HL-60/S4 treated with phorbol 12-myristate 13-acetate at 8.2 ng/mL for 4 days and 3 days (cell line): ENCODE results near the gene ZSWIM4.
"Not testable (repeated sequence)": the region's sequence is repeated elsewhere in the genome, so short reads cannot be mapped to it uniquely, and the experiment has no call there.

Source experiments
- in situ Hi-C: fragments of 300-500 bp; cut with MboI; formaldehyde crosslinking; loops from 2 replicates; pipeline ENCODE4 v1.15.0; 2022; ENCODE audit warnings: low sequenced_read_pairs

Gene ZSWIM4

DNA sequence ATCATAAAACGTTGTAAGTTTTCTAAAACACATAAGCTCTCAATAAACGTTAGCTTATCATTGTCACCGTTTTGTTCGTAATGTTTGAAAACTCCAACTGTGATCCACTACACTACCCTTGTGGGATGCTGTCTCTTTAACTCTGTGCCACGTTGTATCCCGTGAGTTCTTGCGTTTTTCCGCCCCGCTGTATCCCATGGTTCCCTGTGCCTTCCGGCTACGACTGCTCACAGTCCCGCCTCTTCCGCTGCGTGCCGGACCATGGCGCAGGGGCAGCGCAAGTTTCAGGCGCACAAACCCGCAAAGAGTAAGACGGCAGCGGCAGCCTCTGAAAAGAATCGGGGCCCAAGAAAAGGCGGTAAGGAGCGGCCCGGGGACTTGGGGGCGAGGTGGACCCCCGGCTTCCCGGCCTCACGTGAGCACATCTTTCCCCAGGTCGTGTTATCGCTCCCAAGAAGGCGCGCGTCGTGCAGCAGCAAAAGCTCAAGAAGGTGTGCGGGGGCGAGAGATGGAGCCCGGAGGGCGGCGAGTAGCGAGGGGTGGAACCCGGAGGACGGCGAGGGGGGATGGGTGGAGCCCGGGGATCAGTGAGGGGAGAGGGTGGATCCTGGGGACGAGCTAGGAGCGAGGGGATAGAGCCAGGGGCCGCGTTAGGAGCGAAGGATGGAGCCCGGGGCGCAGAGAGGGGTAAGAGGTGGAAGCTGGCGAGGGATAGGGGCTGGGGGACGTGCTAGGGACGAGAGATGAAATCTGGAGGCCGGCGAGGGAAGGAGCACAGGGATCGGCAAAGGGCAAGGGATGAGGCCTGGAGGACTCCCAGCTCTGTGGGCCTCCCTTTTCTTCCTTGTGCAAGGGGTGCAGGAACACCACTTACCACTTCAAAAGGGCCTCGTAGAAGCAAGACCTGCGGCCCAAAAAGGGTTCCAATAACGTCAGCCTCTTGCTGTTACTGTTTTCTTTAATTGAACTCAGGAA, 20.7 kb upstream of the ZSWIM4 start, which contains the start of gene C19orf53:
TSS of gene C19orf53 (plus strand) at position 240 of the 975 bp plus-strand sequence. CDS start at position 262, 22 bp downstream.
- in situ Hi-C loops: no loop called here

DNA sequence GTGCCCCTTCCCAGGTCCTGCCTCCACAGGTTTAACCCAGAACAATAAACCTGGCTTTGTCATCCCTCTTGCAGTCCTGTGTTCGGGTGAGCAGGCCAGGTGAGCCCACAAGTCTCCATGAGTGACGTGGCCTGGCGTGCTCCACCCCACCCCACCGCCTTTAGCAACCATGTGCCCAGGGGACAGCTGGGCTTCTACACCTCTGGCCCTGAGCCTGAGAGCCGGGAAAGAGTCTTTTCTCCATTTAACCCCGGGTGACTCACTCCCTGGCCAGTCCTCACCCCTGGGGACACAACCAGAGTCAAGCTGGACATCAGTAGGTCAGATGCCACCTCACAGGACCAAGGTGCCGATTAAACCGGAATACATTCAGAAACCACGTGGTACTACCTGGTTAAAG, 16.8 kb upstream of the ZSWIM4 start:
- in situ Hi-C loops: no loop called here

DNA sequence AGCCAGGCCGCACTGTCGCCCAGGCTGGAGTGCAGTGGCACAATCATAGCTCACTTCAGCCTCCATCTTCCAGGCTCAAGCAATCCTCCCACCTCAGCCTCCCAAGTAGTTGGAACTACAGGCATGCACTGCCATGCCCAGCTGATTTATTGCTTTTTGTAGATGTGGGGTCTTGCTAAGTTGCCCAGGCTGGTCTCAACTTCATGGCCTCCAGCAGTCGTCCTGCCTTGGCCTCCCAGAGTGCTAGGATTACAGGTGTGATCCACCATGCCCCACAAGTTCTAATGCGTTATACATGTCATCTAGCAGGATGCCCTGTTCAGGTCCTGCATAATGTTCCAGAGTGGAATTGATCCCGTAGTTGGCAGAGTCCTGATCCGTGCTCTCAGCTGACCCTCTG, 16.4 kb upstream of the ZSWIM4 start:
- in situ Hi-C loops: no loop called here

DNA sequence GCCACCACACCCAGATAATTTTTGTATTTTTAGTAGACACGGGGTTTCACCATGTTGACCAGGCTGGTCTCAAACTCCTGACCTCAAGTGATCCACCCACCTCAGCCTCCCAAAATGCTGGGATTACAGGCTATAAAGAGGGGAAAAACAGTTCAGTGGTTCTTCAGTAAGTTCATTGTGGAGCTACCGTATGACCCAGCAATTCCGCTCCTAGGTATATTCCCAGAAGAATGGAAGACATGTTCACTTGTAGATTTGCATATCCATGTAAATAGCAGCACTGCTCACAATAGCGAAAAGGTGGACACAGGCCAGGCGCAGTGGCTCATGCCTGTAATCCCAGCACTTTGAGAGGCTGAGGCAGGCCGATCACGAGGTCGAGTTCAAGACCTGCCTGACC, 15.4 kb upstream of the ZSWIM4 start:
- in situ Hi-C loops: loop anchor here (5.0 kb wide), 1 partner anchor 83 kb away; no protein-coding TSS in a partner anchor

DNA sequence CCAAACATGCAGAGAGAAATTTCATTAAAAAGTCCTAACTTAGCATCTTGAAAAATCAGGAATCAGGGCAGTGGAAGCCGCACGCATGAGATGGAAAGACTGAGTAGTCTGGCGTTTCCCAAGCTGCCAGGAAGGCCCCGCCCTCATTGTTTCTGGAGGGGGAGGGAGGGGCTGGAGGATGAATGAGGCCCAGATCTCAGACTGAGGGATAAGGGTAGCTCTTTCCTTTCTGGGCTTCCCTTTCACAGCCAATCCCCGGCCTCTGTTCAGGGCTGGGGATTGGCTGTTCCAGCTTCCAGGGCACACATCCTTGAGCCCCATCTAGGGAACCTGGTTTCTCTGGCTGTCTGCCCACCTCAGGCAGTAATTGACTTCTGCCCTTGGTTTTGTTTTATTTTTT, 13.7 kb upstream of the ZSWIM4 start:
- in situ Hi-C loops: loop anchor here (5.0 kb wide), 1 partner anchor 81 kb away; no protein-coding TSS in a partner anchor

DNA sequence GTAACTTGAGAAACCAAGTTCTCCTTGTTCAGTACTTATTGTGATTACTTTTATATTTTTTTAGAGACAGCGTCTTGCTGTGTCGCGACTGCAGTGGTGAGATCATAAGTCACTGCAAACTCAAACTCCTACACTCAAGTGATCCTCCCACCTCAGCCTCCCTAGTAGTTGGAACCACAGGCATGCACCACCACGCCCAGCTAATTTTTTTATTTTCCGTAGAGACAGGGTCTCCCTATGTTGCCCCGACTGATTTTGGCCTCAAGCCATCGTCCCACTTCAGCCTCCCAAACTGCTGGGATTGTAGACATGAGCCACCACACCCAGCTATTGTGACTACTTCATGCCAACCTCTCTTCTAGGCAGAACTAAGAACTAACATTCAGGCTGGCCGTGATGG, 12.7 kb upstream of the ZSWIM4 start:
- in situ Hi-C loops: loop anchor here (5.0 kb wide), 1 partner anchor 80 kb away; no protein-coding TSS in a partner anchor

DNA sequence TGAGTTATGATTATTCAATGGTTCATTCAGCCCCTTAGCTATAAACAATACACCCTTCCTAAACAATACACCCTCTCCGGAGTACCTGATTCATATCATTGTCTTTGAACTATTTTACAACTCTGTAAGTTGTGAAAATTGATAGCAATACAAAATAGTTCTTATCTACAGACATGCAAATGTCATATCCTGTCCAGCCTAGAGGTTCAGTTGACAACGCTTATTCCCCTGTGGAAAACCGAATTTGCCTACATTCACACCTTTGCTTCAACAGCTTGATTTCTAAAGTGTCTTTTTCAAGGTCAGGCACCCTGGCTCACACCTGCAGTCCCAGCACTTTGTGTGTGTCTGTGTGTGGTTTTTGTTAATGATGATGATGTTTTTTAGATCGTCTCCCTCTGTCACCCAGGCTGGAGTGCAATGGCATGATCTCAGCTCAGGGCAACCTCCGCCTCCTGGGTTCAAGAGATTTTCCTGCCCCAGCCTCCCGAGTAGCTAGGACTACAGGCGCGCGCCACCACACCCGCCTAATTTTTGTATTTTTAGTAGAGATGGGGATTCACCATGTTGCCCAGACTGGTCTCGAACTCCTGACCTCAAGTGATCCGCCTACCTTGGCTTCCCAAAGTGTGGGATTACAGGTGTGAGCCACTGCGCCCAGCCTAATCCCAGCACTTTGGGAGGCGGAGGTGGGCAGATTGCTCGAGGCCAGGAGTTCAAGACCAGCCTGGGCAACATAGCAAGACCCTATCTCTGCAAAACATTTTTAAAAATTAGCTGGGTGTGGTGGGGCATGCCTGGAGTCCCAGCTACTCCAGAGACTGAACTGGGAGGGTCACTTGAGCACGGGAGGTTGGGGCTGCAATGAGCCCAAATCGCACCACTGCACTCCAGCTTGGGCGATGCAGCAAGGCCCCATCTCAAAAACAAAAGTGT, 11.4 kb upstream of the ZSWIM4 start:
- in situ Hi-C loops: loop anchor here (5.0 kb wide), 1 partner anchor 78 kb away; no protein-coding TSS in a partner anchor

DNA sequence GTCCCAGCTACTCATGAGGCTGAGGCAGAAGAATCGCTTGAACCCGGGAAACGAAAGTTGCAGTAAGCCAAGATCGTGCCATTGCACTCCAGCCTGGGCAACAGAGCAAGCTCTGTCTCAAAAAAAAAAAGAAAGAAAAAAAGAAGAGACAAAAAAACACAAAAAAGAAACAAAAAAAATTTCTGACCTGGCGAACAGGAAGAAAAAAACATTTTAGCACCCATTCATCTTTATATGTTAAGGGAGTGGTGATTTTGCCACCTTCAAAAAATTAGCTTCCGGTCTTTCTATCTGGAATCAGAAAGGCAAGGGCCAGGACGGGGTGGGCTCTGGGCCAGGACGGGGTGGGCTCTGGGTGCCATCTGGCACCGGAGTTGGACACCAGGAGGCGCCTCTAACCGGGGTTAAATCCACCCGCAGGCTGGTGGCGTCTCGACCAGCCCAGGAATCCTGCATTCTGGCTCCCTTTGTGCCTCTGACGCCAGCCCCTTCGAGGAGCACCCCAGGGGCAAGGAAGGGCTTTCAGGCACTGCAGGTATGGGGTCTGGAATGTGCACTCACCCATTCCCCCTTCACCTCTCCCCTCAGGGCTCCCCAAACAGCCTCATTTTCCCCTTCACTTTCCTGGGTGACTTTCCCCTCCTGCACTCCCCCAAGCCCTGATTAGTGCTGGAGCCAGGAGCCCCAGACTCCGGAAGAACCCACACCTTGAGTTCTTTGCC, 10.4 kb upstream of the ZSWIM4 start:
- in situ Hi-C loops: loop anchor here (5.0 kb wide), 1 partner anchor 77 kb away; no protein-coding TSS in a partner anchor

DNA sequence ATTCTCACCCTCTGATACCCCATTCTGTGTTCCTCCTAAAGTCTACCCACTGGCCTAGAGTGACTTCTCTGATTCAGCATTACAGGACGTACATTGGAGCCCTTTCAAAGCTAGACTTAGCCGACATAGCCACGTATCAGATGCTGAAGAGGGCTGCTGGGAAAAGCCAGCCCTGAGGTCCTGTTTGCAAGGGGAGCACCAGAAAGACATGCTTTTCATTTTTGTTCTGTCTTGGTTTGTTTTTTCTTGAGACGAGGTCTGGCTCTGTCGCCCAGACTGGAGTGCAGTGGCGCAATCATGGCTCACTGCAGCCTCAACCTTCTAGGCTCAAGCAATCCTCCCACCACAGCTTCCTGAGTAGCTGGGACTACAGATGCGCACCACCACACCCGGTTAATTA, 6.3 kb upstream of the ZSWIM4 start:
- in situ Hi-C loops: no loop called here

DNA sequence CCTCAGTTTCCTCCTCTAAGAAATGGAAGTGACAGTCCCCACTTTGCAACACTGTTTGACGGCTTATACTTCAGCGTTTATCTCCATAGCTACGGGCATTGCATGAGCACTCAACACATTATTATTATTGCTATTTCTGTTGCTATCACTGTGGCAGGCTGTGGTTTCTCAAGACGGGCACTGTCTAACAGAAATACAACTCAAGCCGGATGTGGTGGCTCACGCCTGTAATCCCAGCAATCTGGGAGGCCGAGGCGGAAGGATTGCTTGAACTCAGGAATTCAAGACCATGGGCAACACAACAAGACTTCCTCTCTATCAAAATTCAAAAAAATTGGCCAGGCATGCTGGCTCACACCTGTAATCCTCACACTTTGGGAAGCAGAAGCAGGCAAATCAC, 4.9 kb upstream of the ZSWIM4 start:
- in situ Hi-C loops: no loop called here

DNA sequence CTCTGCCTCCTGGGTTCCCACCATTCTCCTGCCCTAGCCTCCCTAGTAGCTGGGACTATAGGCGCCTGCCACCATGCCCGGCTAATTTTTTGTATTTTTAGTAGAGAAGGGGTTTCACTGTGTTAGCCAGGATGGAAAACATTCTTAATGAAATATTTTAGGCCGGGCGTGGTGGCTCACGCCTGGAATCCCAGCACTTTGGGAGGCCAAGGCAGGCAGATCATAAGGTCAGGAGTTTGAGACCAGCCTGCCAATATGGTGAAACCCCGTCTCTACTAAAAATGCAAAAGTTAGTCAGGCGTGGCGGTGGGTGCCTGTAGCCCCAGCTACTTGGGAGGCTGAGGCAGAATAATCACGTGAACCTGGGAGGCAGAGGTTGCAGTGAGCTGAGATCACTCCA, 1.9 kb upstream of the ZSWIM4 start:
- in situ Hi-C loops: not testable (repeated sequence)

DNA sequence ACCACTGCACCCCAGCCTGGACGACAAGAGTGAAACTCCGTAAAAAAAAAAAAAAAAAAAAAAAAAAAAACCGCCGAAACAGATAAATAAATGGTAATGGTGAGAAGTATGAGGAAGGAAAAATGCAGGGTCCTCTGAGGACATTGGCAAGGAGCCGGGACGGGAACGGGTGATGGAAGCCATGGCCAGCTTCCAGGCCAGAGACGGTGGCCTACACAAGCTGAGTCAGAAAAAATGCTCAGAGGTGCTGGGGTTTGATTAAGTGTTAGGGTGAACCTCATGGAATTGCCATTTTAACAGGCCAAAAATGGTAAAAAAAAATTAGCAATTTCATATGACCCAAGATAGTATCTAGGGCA, 866 bp upstream of the ZSWIM4 start:
- in situ Hi-C loops: no loop called here

DNA sequence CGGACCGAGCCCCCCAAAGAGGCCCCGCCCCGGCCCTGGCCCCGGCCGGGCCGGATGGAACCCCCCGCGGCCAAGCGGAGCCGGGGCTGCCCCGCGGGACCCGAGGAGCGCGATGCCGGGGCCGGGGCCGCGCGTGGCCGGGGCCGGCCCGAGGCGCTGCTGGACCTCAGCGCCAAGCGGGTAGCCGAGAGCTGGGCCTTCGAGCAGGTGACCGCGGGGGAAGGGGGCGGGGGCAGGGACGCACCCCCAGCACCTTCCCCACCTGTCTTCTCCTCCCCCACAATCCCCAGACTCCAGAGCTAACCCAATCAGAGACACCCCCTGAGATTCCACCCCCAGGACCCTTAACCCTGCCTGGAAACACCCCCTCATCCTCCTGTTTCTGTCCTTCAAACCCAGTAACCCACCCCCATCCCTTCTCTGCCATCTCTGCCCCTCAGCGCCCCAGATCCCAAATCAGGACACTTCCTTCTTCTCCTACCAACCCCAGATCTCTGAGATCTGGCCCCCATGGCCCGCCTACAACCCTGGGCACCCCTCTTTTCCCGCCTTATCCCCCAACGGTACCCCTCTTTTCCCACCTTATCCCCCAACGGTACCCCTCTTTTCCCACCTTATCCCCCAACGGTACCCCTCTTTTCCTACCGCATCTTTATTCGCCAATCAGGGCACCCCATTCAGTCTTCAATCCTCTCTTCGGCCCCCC, 505 bp downstream of the ZSWIM4 start:
- in situ Hi-C loops: no loop called here

DNA sequence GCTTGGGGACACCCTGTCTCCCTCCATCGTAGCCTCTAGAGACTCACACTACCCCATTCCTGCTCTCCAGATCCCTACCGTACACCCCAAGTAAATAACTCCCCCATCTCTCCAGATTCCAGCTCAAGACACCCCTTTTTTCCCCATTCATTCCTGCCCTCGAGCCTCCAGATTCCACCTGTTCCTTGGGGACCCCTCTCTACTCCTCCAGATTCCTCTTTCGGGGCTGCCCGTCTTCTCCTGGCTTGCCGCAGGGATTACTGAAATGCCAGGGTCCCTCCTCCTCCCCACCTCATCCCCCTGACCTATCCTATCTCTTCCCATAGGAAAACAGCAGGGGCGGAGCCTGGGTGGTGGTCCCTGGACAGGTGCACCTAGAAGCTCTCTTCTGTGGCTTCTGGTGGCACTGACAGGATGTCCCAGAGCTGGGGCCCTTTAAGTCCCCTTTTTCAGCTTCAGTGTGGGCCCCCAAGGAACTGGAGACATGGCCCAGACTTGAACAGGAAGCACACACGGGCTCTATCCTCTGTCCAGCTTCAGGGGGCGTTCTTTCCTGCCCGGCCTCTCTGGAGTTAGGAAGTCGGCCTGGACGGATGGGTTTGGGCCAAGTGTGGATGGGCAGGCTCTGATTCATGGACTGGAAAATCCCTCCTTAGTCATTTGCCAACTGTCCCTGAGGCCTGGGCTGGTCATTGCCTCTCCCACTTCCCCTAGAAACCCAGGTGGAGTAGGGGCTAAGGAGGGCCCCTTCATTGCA, 1.2 kb downstream of the ZSWIM4 start:
- in situ Hi-C loops: no loop called here

DNA sequence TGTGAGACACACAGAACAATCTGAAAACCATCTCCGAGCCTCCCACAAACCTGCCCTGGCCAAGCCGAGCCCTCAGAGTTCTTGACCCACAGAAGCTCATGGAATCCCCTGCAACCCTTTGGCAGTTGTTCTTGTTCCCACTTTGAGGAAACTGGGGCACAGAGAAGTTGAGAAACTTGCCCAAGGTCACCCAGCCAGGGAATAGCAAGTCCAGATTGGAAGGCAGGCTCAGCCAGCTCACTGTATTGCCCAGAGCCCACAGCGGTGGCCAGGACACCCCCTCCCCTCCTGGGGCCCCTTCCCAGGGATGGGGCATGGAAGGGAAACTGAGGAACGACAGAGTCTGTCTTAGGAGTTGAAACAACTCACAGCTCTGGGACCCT, 1.8 kb downstream of the ZSWIM4 start:
- in situ Hi-C loops: no loop called here

DNA sequence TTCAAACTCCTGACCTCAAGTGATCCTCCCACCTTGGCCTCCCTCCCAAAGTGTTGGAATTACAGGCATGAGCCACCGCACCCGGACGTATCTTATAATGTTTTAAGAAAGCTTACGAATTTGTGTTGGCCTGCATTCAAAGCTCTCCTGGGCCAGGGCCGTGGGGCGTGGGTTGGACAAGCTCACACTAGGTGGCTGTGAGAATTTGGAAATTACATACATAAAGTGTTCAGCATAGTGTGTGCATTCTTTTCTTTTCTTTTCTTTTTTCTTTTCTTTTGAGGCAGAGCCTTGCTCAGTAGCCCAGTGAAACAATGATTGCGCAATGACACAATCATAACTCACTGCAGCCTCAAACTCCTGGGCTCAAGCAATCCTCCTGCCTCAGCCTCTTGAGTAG, 2.6 kb downstream of the ZSWIM4 start:
- in situ Hi-C loops: no loop called here

DNA sequence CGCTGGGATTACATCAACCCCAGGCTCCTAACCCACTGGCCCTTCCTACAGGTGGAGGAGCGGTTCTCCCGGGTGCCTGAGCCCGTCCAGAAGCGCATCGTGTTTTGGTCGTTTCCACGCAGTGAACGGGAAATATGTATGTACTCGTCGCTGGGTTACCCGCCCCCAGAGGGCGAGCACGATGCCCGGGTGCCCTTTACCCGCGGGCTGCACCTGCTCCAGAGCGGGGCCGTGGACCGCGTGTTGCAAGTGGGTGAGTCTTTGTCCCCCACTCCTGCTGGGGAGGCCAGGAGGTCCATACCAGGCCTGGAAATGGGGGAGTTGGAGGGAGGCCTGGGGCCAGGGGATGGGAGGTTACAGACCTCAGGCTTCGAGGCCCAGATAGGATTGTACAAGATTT, 4.4 kb downstream of the ZSWIM4 start:
- in situ Hi-C loops: no loop called here

DNA sequence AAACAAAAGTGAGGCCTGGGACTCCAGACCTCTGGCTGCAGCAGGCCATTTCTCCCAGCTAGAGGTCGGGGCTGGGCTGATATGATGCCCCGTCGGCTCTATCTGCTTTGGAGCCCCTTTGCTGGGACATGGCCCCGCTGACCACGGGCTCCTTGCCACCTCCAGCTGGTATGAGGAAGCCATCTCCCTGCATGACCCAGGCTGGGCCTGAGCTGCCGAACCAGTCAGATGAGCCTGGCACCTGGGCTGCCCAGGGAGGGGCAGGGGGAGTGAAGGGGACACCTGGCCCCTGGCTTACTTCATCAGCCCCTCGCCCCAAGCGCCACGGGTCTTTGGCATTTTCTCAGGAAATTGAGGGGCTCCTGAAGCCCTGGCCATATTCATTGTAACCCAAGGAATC, 7.8 kb downstream of the ZSWIM4 start:
- in situ Hi-C loops: no loop called here
